ENCODE results near the gene GAB1. TPM values are rescaled to one million over a fixed set of nuclear protein-coding genes. Genes with fewer than 3 reads are reported as not detected.
A peak's percentile ranks its signal among the peaks of the same experiment; 100 is the strongest.

Gene GAB1
- total RNA-seq = 10 to 100 TPM; 50.4 to 65.3 (median 63.7) TPM

DNA sequence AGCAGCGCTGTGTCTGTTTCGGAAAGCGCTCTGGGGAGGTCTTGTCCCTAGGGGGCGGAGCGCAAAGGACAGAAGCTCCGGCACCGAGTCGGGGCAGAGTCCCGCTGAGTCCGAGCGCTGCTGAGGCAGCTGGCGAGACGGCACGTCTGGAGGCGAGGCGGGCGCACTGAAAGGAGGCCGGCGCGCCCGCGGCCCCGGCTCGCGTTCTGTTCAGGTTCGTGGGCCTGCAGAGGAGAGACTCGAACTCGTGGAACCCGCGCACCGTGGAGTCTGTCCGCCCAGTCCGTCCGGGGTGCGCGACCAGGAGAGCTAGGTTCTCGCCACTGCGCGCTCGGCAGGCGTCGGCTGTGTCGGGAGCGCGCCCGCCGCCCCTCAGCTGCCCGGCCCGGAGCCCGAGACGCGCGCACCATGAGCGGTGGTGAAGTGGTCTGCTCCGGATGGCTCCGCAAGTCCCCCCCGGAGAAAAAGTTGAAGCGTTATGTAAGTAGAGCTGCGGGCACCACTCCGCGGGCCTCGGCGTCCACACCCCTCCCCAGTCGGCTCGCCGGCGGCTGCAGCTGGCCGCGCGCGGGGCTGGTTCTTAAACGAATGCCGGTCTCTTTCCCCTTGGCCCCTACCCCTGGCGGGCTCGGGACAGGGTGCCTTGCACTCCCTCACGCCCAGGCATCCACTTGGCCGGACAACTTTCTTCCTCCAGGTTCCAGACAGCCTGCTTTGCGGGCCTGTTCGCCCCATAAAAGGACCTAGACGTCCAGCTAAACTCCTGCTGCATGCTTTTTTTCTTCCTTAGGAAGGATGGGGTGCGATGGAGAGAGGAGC is at the start of gene GAB1:
Gene GAB1 (plus strand): TSS at position 96 of the 819 bp plus-strand sequence. CDS start 313 bp downstream, at position 409.
- Histone ChIP-seq H3K27ac (peak within 1 kb of the TSS; percentile 97 to 99), H3K4me3 (peak within 1 kb of the TSS; percentile 83 to 89), H3K9me3 (no peaks in the 10 kb centered on the region), H3K27me3 (no peaks in the 10 kb centered on the region), H3K4me1 (no peaks in the 10 kb centered on the region), H3K36me3 (no peaks in the 10 kb centered on the region)
- peak; percentile 72 to 74 for DNase-seq
- intact Hi-C loops (cut with DNase I; ENCODE audit: low total_unique reads) = no loop called here
- TF ChIP-seq, protein P1, sequence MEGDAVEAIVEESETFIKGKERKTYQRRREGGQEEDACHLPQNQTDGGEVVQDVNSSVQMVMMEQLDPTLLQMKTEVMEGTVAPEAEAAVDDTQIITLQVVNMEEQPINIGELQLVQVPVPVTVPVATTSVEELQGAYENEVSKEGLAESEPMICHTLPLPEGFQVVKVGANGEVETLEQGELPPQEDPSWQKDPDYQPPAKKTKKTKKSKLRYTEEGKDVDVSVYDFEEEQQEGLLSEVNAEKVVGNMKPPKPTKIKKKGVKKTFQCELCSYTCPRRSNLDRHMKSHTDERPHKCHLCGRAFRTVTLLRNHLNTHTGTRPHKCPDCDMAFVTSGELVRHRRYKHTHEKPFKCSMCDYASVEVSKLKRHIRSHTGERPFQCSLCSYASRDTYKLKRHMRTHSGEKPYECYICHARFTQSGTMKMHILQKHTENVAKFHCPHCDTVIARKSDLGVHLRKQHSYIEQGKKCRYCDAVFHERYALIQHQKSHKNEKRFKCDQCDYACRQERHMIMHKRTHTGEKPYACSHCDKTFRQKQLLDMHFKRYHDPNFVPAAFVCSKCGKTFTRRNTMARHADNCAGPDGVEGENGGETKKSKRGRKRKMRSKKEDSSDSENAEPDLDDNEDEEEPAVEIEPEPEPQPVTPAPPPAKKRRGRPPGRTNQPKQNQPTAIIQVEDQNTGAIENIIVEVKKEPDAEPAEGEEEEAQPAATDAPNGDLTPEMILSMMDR (IDR thresholded peaks at IDR 0.05) = peak in 3 of 4 experiments; percentile 23 to 41 (median 30)
- peak in 1 of 2 donors; percentile 20 for TF ChIP-seq POLR2A (IDR thresholded peaks at IDR 0.05)

GRCh38 chr4:143287572-143287923 is 49.1 kb upstream of the GAB1 start:
- TF ChIP-seq POLR2A (IDR thresholded peaks at IDR 0.05) = no peak
- TF ChIP-seq, protein P1 (IDR thresholded peaks at IDR 0.05) = no peak
- Histone ChIP-seq H3K9me3 (no peaks in the 10 kb centered on the region), H3K4me1 (no peaks in the 10 kb centered on the region), H3K27me3 (no peaks in the 10 kb centered on the region), H3K4me3 (no peak overlapping the region), H3K36me3 (no peaks in the 10 kb centered on the region), H3K27ac (peak overlapping the region; percentile 77 to 84)
- intact Hi-C loops (cut with DNase I; ENCODE audit: low total_unique reads) = no loop called here
- DNase-seq = no peak

- no peaks in the 10 kb centered on the region for H3K4me1 ChIP-seq
- H3K27ac ChIP-seq = peak overlapping the region; percentile 77 to 84
- no peak for DNase-seq
- no peaks in the 10 kb centered on the region for H3K27me3 ChIP-seq
- TF ChIP-seq POLR2A (IDR thresholded peaks at IDR 0.05) = no peak
- TF ChIP-seq, protein P1 (IDR thresholded peaks at IDR 0.05) = no peak
- no peaks in the 10 kb centered on the region for H3K36me3 ChIP-seq
- H3K9me3 ChIP-seq = no peaks in the 10 kb centered on the region
- H3K4me3 ChIP-seq = no peak overlapping the region
- intact Hi-C loops (cut with DNase I; ENCODE audit: low total_unique reads) = no loop called here
These were observed 48.5 kb upstream of the GAB1 start for GRCh38 chr4:143288171-143288570.

DNA sequence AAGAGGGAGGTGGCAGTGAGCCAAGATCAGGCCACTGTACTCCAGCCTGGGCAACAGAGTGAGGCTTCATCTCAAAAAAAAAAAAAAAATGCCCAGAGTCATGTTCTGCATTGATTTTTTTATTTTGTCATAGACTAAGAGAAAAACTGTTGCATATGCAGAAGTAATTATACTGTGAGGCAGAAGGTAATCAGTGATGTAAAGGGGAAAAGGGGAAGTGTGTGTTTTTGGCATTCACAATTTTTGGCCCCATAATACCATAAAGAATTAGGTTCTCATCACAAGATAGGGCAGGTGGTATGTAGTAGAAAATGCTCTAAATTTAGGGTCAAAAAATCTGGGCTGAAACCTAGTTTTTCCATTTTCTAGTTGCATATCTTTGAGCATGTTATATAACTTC is 47.3 kb upstream of the GAB1 start:
- H3K9me3 ChIP-seq = no peaks in the 10 kb centered on the region
- H3K27ac ChIP-seq = peak overlapping the region in 1 of 2 donors; percentile 77
- TF ChIP-seq, protein P1 (IDR thresholded peaks at IDR 0.05) = no peak
- TF ChIP-seq POLR2A (IDR thresholded peaks at IDR 0.05) = no peak
- no peaks in the 10 kb centered on the region for H3K36me3 ChIP-seq
- H3K4me3 ChIP-seq = no peak overlapping the region
- DNase-seq = no peak
- intact Hi-C loops (cut with DNase I; ENCODE audit: low total_unique reads) = no loop called here
- H3K4me1 ChIP-seq = peaks cover 0 to 2% of the 10 kb centered on the region in 2 donors
- H3K27me3 ChIP-seq = no peaks in the 10 kb centered on the region

DNA sequence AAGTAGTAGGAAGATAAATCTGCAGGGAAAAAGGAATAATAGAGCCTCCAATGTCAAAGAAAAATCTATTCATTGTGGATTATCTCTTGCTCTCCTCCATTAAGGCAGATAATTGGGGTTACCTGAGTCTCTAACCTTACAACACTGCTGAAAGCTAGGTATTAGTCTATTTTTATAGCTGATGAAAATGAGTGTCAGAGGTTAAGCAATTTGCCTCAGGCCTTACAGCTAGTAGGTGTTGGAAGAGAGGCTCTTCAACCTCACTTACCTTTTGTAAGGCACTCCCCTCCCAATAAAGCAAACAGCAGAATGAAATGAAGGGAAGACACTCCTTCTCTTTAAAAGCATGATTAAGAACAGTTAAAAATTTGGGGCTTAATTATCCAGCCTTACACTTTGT is 45.4 kb upstream of the GAB1 start:
- Histone ChIP-seq H3K4me3 (no peak overlapping the region), H3K27me3 (no peaks in the 10 kb centered on the region), H3K9me3 (no peaks in the 10 kb centered on the region), H3K36me3 (no peaks in the 10 kb centered on the region), H3K27ac (peak overlapping the region in 1 of 2 donors; percentile 12), H3K4me1 (peaks cover 0 to 3% of the 10 kb centered on the region in 2 donors)
- DNase-seq = no peak
- TF ChIP-seq POLR2A (IDR thresholded peaks at IDR 0.05) = no peak
- TF ChIP-seq, protein P1 (IDR thresholded peaks at IDR 0.05) = no peak
- intact Hi-C loops (cut with DNase I; ENCODE audit: low total_unique reads) = no loop called here
